Gastroesophageal sphincter (tissue), 4 donors: ENCODE results near the gene CROCC2. TPM values are rescaled to one million over a fixed set of nuclear protein-coding genes. Genes with fewer than 3 reads are reported as not detected.

Experiments
- ATAC-seq: fragments of 150-250 bp; one replicate; pipeline ENCODE4 v1.9.1; 2016; ENCODE audit warnings: mild to moderate bottlenecking, moderate library complexity
- H3K27ac ChIP-seq, 4 donors: fragments of 200-600 bp; sonication (generic) in 3 of 4; 1 replicate in 3 of 4; 2 replicates in 1 of 4; pipeline ENCODE4 v1.5.1; 2016 to 2019
- H3K27me3 ChIP-seq: fragments of 200-600 bp; sonication (generic); one replicate; pipeline ENCODE4 v1.5.1; 2019
- H3K36me3 ChIP-seq, 2 donors: fragments of 200-600 bp; sonication (generic); one replicate each; pipeline ENCODE4 v1.5.1; 2019; ENCODE audit warnings: control low read depth in 1 of 2
- H3K4me1 ChIP-seq, 3 donors: fragments of 200-600 bp; sonication (generic); 1 replicate in 2 of 3; 2 replicates in 1 of 3; pipeline ENCODE4 v1.5.1; 2016 to 2019; ENCODE audit warnings: control low read depth in 2 of 3
- H3K4me3 ChIP-seq, 2 donors: fragments of 200-600 bp; sonication (generic); one replicate each; pipeline ENCODE4 v1.5.1; 2019; ENCODE audit warnings: mild to moderate bottlenecking in 1 of 2, moderate library complexity in 1 of 2
- H3K9me3 ChIP-seq, 3 donors: fragments of 200-600 bp; sonication (generic); one replicate each; pipeline ENCODE4 v1.5.1; 2017 to 2019; ENCODE audit warnings: control low read depth in 2 of 3
- EP300 ChIP-seq: sonication (generic); formaldehyde crosslinking; IDR thresholded peaks from one replicate; pipeline ENCODE4 v1.6.1; 2017; ENCODE audit warnings: antibody characterized with exemption, mild to moderate bottlenecking
- POLR2A ChIP-seq, 2 donors: fragments of 450-650 bp; IDR thresholded peaks; one replicate each; pipeline ENCODE4 v1.6.1; 2017; ENCODE audit warnings: antibody characterized with exemption in 2 of 2, mild to moderate bottlenecking in 2 of 2, moderate library complexity in 1 of 2
- POLR2AphosphoS5 ChIP-seq: sonication (generic); formaldehyde crosslinking; IDR thresholded peaks from one replicate; pipeline ENCODE4 v1.6.1; 2017; ENCODE audit warnings: antibody characterized with exemption
- WGBS, 2 donors: methylation state at CpG; one replicate each; pipeline ENCODE4 v1.1.5; 2018; ENCODE audit warnings: low coverage in 1 of 2; 5-methylcytosine and 5-hydroxymethylcytosine counted together
- total RNA-seq, 4 donors: library from RNA; depleted of rRNA; stranded (reverse); fragments of >200 nt; gene quantifications; one replicate each; pipeline ENCODE4 v1.1.0, GENCODE V29; 2016
- TF ChIP-seq, protein P1 (sequence below), 4 experiments: fragments of 200-600 bp in 2 of 4; fragments of 450-650 bp in 2 of 4; sonication (generic) in 1 of 4; IDR thresholded peaks; one replicate each; pipeline ENCODE4 v1.5.1; 2017 to 2019; ENCODE audit warnings: antibody characterized with exemption in 4 of 4, mild to moderate bottlenecking in 2 of 4, moderate library complexity in 2 of 4

The CROCC2 gene
- total RNA-seq, 4 donors from 2014 or later: not detected

DNA sequence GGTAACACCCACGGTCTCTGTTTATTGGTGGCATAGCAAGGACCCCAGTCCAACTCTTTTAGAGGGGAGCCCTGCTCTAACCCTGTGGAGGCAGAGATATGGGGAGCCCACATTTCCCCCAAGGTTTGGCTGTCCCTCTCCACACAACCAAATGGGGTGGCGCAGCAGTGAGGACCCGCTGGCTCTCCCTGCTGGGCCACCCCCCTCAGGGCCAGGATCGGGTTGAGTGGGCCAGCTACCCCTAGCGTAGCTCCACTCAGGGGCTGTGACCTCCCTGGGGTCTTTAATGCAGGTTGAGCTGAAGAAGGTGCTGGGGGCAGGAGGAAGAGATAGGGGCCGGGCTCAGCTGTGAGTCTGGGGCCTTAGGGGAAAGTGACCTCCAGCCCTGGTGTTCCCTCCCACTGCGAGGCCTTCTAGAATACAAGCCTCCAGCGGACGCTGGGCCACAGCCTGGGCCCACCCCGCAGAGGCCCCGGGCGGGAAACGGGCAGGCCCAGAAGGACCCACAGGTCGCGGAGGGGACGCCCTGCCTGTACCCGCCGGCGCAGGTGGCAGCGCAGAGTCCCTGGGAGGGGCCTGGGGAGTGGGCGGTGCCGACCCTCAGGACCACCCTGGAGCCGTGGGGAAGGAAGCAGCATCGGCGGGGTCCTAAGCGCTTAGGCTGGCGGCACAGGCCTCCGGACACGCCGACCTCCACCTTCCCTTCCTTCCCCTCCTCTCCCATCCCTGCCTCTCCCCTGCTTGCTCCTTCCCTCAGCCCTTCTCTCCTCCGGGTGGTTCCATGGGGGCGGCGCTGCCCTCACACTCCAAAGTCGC, 9.6 kb downstream of the CROCC2 start:
- H3K27me3 ChIP-seq: peaks cover 60% of the 10 kb centered on the region
- TF ChIP-seq, protein P1, sequence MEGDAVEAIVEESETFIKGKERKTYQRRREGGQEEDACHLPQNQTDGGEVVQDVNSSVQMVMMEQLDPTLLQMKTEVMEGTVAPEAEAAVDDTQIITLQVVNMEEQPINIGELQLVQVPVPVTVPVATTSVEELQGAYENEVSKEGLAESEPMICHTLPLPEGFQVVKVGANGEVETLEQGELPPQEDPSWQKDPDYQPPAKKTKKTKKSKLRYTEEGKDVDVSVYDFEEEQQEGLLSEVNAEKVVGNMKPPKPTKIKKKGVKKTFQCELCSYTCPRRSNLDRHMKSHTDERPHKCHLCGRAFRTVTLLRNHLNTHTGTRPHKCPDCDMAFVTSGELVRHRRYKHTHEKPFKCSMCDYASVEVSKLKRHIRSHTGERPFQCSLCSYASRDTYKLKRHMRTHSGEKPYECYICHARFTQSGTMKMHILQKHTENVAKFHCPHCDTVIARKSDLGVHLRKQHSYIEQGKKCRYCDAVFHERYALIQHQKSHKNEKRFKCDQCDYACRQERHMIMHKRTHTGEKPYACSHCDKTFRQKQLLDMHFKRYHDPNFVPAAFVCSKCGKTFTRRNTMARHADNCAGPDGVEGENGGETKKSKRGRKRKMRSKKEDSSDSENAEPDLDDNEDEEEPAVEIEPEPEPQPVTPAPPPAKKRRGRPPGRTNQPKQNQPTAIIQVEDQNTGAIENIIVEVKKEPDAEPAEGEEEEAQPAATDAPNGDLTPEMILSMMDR (IDR thresholded peaks at IDR 0.05): no peak
- no peak for TF ChIP-seq POLR2A (IDR thresholded peaks at IDR 0.05)
- TF ChIP-seq POLR2AphosphoS5: no peak
- TF ChIP-seq EP300: no peak
- peak overlapping the region in 1 of 4 donors; percentile 42 for H3K27ac ChIP-seq
- no peaks in the 10 kb centered on the region for H3K36me3 ChIP-seq
- H3K9me3 ChIP-seq: no peaks in the 10 kb centered on the region
- peaks cover 0 to 41% (median 13%) of the 10 kb centered on the region in 3 donors for H3K4me1 ChIP-seq
- peak overlapping the region in 1 of 2 donors; percentile 18 for H3K4me3 ChIP-seq
- ATAC-seq: no peak
- whole genome bisulfite sequencing, 2 donors: 0% methylated on average over 4 of the region's 34 CpGs; no CpG with 5 or more reads in 1 of the 2 donors

- Histone ChIP-seq H3K27ac (peak overlapping the region in 2 of 4 donors; percentile 19 to 42), H3K4me3 (peak overlapping the region in 1 of 2 donors; percentile 18), H3K4me1 (peaks cover 0 to 41% (median 13%) of the 10 kb centered on the region in 3 donors), H3K9me3 (no peaks in the 10 kb centered on the region), H3K36me3 (no peaks in the 10 kb centered on the region), H3K27me3 (peaks cover 55% of the 10 kb centered on the region)
- TF ChIP-seq POLR2A (IDR thresholded peaks at IDR 0.05): no peak
- TF ChIP-seq POLR2AphosphoS5: peak; percentile 78
- TF ChIP-seq, protein P1 (IDR thresholded peaks at IDR 0.05): no peak
- no CpG with 5 or more reads among the region's 24 CpGs for WGBS, 2 donors
- peak; percentile 63 for ATAC-seq
These were observed 10.5 kb downstream of the CROCC2 start for GRCh38 chr2:240916571-240917008.

- Histone ChIP-seq H3K4me3 (no peak overlapping the region), H3K27me3 (peaks cover 52% of the 10 kb centered on the region), H3K36me3 (no peaks in the 10 kb centered on the region), H3K9me3 (no peaks in the 10 kb centered on the region), H3K27ac (peak overlapping the region in 2 of 4 donors; percentile 19 to 42), H3K4me1 (peaks cover 0 to 41% (median 13%) of the 10 kb centered on the region in 3 donors)
- no peak for ATAC-seq
- 100% methylated on average over 1 of the region's 20 CpGs; no CpG with 5 or more reads in 1 of the 2 donors for WGBS, 2 donors
- TF ChIP-seq, protein P1 (IDR thresholded peaks at IDR 0.05): no peak
- no peak for TF ChIP-seq EP300
- no peak for TF ChIP-seq POLR2A (IDR thresholded peaks at IDR 0.05)
- TF ChIP-seq POLR2AphosphoS5: no peak
These were observed 11.0 kb downstream of the CROCC2 start for GRCh38 chr2:240917009-240917683.

DNA sequence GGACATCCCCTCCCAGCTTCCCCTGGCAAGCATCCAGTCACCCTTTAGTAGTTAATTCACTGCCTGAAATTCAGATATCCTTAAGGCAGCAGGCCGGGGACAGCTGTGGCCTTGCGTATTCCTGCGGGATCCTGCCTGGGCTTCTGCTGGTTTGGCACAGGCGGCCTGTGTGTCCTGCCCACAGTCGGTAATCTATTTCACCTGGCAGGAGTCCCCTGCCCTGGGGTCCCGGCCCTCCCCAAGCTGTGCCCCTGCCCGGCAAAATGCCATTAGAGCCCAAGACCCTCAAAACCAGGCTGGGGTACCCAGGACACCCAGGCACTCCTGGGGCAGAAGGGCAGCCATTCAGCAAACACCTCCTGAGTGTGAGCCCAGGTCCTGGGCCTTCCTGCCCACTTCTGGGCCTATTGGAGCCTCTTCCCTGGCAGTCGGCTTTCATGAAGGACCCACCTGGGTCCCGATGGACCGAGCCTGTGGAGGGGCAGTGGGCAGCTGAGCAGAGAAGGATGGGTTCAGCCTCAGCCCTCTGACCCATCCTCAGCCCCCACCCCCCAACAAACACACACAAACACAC, 11.6 kb downstream of the CROCC2 start:
- WGBS, 2 donors: 80% methylated on average over 1 of the region's 10 CpGs; no CpG with 5 or more reads in 1 of the 2 donors
- Histone ChIP-seq H3K4me1 (peaks cover 0 to 41% (median 13%) of the 10 kb centered on the region in 3 donors), H3K4me3 (no peak overlapping the region), H3K9me3 (no peaks in the 10 kb centered on the region), H3K27ac (no peak overlapping the region), H3K36me3 (no peaks in the 10 kb centered on the region), H3K27me3 (peaks cover 52% of the 10 kb centered on the region)
- TF ChIP-seq, protein P1 (IDR thresholded peaks at IDR 0.05): no peak
- TF ChIP-seq POLR2AphosphoS5: no peak
- ATAC-seq: no peak
